Right renal pelvis (tissue), 4 donors: ENCODE data around the gene FGD4. TPM values are rescaled to one million over a fixed set of nuclear protein-coding genes. Genes with fewer than 3 reads are reported as not detected.
"Not testable (repeated sequence)": the region's sequence is repeated elsewhere in the genome, so short reads cannot be mapped to it uniquely, and the experiment has no call there.

Experiments
- DNase-seq, 4 donors: peaks; one replicate each; pipeline ENCODE4 v3.0.0-alpha.2; 2013; ENCODE audit warnings: low read depth in 4 of 4, low spot score in 3 of 4, missing footprints in 1 of 4
- polyA plus RNA-seq, 4 donors: library from polyadenylated mRNA; unstranded; fragments of 120-200 nt; gene quantifications; one replicate each; pipeline ENCODE4 v1.2.1, GENCODE V29; 2013; ENCODE audit not compliant: insufficient read length in 4 of 4

Gene FGD4
- polyA plus RNA-seq, 4 donors, result 14.0 to 19.3 (median 17.8) TPM

DNA sequence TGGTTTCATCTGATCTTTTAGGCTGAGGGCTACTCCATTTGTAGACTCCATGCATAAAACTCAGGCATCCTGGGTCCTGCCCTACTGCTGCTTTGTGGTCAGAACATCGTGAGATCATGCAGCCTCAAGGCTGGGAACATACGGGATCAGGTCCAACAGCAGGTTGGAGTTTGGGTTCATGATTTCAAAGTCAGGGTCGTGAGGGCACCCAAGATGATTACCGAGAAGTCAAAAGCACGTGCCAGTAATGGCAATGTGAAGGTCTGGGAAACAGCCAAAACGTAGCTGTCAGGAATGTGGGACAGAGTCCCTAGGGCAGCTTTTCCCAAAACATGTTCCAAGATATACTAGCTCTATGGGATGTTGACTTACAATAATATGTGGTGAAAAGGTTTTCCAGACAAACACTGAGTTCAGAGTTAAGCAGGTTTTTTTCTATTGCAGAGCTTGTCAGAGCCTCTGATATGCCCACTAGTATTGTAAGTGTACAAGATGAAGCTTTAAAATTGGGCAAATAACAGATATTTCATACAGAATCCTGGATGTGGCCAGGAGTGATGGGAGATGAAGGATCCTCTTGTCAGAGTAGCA lies 149.4 kb downstream of the FGD4 start:
- DNase-seq, result no peak

DNA sequence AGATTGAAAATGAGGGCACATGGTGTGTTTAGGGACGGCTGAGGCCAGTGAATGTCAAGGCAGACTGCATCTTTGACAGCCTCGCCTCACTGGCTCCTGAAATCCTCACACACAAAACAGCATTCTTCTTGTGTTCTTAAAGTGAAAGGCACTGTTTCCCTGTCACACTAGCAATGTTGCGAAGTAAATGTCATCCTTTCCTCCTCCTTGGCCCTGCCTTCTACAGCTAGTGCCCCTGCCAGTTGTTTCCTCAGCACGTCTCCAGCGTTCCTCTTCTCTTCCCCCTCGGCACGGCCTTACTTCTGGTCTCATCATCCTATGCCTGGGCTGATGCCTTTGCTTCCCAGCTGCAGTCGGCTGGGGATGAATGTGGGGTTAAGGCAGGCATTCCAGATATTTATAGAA lies 150.3 kb downstream of the FGD4 start:
- no peak for DNase-seq

DNA sequence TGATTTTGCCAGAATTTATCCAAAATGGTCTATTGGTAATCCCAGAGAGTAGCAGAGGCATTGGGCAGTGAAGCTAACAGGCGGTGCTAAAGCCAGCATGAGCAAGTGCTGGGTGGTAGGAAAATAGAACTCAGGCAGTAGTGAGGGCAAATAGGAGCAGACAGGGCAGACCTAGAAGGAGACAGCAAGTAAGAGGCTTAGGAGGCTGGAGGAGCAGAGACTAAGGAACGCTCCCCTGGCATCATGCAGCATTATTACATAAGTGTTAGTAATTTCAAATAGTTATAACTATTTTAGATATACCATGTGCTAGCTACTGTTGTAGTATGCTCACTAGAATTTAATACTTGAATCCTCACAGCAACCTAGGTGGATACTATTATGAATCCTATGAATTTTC lies 151.7 kb downstream of the FGD4 start:
- no peak for DNase-seq

DNA sequence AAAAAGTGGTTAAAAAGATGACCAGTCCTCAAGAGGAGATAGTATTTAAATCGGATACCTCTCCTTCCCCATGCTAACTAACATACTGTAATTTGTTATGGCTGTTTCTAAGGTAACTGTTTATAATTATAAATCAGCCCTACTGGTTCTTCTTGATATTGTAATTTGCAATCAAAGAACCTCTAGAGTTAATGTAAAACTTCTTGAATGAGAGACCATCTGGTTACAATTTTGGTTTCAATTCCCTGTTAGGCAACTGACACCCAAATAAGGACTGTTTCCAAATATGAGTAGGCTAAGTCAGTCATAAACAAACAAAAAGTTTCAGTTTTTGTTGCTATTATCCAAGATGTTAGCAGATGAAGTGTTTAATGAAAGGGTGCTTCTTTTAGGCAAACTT lies 159.5 kb downstream of the FGD4 start:
- no peak for DNase-seq

DNA sequence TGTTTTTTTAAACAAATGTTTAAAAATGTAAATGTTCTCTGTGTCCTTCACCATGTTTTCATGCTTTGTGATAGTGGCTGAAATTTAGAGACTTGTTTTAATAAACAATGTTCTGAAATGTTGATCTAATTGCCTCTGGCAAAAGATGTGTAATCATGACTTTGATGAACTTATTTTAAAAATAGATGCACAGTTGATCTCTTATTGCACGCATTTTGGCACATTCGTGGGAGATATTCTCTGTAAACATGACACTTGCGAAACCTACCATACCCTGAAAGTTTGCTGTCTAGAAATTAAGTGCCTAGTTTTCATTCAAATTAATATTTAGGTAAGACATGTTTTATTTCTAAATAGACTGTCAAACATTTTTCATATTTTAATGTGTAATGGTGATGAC lies 160.1 kb downstream of the FGD4 start:
- no peak for DNase-seq

DNA sequence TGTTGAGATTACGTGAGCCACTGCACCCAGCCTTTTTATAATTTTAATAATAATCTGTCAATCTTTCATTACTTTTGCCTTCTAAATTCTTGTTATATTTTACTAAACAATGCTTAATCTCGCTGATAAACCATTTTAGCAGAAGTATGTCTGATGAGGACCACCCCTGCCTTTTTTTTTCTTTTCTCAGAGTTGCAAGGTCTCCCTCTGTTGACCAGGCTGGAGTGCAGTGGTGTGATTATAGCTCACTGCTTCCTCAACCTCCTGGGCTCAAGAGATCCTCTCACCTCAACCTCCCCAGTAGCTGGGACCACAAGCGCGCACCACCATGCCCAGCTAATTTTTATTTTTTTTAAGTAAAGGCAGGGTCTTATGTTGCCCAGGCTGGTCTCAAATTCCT lies 161.2 kb downstream of the FGD4 start:
- DNase-seq, result no peak

DNA sequence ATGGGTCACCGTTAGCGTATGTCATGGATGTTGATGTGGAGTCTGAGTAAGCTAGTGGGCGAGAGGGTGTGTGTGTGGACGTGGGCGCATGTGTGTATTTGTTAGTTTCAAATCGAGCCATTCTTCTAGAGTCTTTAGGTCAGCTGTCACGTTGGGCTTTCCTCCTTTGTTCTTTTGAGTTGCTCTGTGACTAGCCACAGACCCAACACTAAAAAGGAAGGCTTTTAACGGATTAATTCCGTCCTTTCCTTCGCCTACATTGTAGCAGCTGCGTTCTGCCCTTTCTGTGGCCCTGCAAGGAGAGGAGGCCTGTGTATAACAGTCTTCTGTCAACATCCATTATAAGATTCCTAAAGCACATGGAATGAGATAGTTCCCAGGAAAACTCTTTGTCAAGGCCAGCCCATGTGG lies 162.6 kb downstream of the FGD4 start:
- no peak for DNase-seq

DNA sequence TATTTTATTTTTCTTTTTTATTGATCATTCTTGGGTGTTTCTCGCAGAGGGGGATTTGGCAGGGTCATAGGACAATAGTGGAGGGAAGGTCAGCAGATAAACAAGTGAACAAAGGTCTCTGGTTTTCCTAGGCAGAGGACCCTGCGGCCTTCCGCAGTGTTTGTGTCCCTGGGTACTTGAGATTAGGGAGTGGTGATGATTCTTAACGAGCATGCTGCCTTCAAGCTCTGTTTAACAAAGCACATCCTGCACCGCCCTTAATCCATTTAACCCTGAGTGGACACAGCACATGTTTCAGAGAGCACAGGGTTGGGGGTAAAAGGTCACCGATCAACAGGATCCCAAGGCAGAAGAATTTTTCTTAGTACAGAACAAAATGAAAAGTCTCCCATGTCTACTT lies 163.1 kb downstream of the FGD4 start:
- not testable (repeated sequence) for DNase-seq

DNA sequence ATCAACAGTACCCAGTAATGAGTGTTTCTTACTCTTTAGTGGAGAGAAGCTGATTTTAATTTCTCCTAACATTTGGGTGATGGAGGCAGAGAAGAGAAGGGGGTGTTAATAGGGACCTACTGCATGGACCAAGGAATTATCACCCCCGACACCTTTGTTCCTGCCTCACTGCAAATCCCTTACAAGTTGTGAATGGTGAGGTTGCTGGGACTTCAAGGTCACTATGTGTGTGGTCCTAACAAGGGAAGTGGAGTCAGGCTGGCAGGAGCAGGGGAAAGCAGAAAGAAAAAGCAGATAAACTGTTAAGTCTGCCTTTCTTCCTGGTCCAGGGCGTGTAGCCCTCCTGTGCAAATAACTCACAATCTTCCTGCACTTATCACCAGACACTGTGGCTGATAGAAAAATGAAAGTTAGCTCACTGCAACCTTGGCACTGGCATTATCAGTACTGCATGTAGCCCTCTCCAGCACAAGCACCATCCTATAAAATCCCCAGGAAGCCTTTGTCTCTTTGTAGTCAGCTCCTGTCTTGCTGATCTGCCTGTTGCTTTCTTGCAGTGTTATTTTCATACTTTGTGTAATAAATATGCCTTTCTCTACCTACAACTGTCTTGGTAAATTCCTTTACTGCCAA lies 167.4 kb downstream of the FGD4 start:
- DNase-seq, result no peak

DNA sequence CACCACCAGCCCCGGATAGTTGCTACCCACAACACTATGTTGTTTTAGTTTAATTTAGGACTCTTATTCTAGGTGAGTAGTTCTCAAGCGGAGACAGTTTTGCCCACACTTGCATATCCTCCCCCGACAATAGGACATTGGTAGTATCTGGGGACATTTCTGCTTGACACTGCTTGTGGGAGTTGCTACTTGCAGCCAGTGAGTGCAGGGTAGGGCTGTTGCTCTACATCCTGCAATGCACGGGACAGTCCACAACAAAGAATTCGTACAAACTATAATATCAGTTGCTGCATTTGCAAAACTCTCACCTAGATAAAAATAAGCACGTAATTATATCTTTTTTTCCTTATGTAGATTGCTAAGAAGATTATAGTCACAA lies 167.9 kb downstream of the FGD4 start:
- DNase-seq, result no peak

DNA sequence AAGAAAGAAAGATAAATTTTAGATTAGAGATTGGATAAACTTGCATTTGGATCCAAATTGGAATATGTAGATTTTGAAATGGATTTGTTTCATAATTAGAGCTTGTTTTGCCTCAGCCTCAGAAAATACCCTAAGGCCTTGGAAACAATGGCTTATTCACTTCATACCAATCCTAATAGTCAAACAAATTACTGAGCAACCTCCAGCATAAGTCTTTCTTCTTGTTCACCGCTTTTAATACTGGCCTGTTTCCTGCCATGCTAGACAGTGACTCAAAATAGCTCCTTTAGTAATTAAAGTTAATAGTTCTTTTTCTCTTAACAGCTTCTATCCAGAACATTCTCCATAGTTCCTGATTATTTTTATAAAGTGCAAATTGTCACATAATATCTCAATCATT lies 168.9 kb downstream of the FGD4 start:
- DNase-seq, result no peak

DNA sequence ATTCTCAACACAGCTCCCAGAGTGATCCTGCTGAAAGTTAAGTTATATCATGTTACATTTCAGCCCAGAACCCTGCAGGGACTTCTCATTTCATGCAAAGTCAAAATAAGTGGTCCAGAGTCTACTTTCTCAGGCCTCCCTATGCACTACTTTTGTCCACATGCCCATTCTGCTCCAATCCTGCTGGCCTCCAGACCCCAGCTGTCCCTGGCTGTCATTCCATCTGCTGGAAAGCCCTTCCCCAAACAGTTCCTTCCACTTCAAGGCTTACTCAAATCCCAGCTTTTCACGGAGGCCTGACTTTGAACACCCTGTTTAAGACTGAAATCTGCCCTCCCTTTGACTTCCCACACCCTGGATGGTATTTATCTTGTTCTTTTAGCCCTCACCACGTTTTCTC lies 169.9 kb downstream of the FGD4 start:
- no peak for DNase-seq

DNA sequence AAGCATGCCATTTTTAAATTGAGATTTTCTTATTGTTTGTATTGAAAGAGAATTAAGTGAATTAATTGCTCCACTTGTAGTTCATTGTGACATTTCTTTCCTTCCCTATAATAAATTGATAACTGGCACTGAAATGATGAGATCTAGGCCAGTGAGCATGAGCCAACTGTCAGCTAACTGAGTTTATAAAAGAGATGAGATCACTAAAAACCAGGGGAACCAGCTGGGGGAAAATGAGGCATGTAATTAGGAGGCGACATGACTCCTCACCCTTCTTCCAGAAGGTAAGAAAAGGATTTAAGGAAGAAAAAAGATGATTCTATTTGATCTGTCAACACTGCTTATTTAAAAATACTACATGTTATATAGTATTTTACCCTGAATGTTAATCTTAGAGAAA lies 175.2 kb downstream of the FGD4 start:
- DNase-seq, result no peak

DNA sequence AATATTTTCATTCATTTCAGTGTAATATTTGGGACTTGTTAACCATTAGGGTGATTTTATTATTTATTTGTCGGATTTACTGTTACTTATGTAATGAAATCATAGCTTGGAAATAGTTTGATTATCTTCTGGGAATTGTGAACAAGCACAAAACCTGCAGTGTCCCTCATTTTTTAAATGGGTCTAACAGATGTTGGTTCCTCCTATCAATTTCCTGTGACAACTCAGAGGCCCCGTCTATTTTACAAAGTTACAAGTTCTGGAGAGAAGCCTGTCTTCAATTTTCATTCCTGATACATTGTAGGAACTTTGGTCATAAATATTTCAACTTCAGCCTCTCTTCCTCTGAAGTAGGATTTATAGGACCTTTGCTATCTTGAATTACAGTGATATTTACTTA lies 178.0 kb downstream of the FGD4 start:
- no peak for DNase-seq

DNA sequence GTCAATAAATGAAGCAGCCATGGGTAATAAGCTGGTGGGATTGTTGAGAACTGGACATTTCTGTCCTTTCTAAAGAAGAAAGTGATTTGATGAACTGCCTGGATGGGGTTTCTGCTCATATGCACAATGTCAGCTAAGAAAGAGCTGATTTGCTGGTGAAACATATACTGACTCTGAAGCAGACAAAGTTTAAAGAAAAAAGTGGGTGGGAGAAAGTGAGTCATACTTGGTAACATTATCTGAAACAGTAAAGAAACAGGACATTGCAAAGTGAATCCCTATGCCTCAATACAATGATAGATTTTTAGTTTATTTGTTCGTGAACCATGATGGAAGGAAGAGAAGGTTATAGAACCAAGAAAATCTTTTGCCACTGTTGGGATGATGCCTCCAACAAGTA lies 184.2 kb downstream of the FGD4 start:
- no peak for DNase-seq

DNA sequence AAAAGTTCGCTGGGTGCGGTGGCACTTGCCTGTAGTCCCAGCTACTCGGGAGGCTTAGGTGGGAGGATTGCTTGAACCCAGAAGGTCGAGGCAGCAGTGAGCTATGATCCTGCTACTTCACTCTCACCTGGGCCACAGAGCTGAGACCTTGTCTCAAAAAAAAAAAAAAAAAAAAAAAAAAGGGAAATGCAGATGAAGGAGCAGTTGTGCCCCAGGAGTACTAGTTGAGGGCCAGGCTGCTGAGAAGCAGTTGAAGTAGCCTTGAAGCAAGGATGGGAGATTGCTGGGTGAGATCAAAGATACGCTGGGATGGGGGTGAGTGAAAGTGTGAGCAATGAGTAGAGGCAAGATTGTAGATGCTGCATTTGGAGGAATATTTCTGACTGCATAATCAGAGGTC lies 186.3 kb downstream of the FGD4 start:
- DNase-seq, result no peak

DNA sequence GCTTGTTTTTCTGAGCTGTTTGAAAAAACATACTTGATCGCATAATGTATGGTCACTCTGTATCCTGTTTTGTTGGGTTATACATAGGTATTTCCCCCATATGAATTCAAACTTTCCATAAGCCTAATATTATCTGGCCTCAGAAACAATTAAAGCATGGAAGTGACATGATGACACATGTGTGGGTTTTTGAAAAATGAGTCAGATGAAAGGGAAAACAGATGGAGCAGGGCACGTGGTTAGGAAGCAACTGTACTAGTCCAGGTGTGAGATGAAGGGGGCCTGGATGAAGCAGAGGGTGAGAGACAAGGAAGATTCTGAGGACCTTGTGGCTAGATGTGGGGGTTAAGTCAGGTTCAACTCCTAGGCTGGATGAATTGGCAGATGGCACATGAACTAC lies 187.0 kb downstream of the FGD4 start:
- DNase-seq, result no peak

DNA sequence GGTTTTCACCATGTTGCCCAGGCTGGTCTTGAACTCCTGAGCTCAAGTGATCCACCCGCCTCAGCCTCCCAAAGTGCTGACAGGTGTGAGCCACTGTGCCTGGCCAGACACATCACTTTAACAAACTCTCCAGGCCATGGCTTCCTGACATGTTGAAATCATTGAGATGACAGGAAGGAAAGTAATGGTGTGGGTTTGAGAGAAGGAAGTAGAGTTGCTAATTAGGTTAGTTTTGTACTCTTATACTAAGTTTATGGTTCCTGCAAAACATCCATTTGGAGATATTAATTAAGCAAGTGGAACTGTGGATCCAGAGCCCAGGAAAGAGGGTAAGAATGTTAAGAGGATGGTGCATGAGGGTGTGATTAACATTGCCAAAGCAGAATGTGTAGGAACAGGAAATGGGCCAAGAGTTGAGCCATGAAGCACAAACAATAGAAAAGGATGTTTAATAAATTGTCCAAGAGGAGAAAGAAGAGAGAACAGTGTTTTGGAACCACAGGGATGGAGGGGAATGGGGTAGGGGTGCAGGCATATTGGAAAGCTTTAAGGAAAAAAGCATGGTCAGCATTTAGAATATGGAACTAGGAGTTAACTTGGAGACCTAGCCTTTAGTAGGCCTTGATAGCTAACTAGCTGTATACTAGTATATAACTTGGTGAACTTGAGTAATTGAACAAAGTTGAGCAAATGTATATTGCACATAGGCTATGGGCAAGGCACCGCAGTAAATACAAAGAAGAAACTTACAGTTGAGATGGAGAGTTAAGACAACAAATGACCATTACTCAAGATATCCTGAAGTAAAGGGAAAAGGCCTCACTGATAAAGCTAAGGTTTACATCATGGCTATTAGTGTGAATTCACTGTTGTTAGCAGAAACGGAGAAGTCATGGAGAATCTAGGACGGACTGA lies 188.5 kb downstream of the FGD4 start:
- DNase-seq, result no peak

DNA sequence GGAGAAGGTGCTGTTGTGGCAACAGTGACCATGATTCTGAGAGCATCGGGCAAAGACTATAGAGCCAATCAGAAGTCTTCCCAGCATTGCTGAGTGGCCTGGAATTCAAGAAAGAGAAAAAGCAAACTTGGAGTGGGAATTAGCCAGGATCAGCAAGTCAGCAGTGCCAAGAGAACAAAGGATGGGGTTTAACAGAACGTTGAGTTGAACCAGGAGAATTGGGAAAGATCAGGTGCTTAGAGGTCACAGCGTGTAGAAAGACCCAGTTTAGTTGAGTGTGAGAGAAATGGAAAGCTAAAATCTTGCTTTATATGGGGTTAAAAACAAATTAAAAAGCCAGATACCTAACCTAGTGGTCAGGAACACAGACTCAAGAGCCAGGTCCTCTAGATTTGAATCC lies 189.2 kb downstream of the FGD4 start:
- no peak for DNase-seq

DNA sequence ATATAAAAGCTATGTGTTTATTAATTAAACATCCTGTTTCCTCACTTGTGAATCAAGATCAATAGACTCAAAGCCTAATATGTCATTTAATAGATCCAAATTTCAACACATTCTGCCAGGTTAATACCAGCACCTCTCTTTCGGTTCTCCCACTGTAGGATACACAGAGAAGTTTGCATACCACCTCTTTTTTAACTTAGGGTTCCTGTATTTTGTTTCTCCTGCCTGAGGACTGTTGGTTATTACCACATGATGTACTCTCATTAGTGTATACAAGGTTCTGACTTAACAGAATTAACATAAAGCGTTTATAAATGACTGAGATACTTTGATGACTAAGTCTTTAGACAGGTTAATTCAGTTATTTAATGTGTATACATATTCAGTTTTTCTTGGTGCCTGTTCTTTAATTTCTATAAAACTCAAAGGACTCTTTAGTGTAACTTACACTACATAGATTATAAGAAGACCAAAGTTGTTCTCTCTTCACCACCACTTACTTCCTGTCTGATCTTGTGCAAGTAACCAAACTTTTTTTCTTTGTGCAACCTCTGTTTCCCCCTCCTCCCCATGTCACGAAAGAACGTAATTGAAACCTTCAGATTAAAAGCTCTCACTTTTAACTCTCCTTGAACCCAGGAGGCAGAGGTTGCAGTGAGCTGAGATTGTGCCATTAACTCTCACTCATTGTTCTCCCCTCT lies 190.0 kb downstream of the FGD4 start:
- no peak for DNase-seq

DNA sequence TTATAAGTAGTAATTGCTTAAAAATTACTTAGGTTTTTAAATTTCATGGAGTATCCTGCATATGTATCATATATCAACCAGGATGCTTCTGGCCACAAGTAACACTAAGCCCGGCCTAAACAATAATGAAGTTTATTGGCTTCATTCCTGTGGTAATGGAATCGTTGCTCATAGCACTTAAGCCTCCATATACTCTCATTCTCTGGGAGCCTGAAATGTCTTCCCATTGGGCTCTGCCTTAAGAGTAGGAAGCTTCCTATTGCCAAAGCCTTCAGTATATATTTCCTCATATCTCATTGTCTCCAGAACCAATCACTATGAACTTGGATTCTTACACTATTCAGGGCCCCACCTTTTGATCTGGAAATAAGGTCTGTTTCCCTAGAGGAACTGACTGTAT lies 195.9 kb downstream of the FGD4 start:
- DNase-seq, result no peak
